AG20443 (cell line): ENCODE measurements around the gene REXO2.
A peak's percentile ranks its signal among the peaks of the same experiment; 100 is the strongest.

Experiments
- DNase-seq: peaks from one replicate; pipeline ENCODE4 v3.0.0; 2012; ENCODE audit warnings: low spot score, mixed read lengths

REXO2 gene

GRCh38 chr11:114439229-114440120, at the start of gene REXO2:
Gene REXO2, plus strand, starts transcription at chr11:114439467. Its CDS starts 62 bp downstream, at chr11:114439529.
- peak; percentile 98 for DNase-seq

GRCh38 chr11:114392735-114393667, 46.3 kb upstream of the REXO2 start:
- DNase-seq, result peak; percentile 30

- DNase-seq, result no peak
These were observed 43.5 kb upstream of the REXO2 start for GRCh38 chr11:114395736-114396135.

- DNase-seq, result no peak
These were observed 42.4 kb upstream of the REXO2 start for GRCh38 chr11:114396916-114397315.

GRCh38 chr11:114397349-114397982, 41.8 kb upstream of the REXO2 start:
- no peak for DNase-seq

GRCh38 chr11:114398303-114398920, 40.9 kb upstream of the REXO2 start:
- no peak for DNase-seq

- DNase-seq, result peak; percentile 54
These were observed 39.6 kb upstream of the REXO2 start for GRCh38 chr11:114399490-114400215.

- peak; percentile 98 for DNase-seq
These were observed 38.9 kb upstream of the REXO2 start, which contains the start of the genes C11orf71 and RBM7 for GRCh38 chr11:114400216-114400914. Gene C11orf71, minus strand, starts transcription at chr11:114400511. Its CDS starts 180 bp downstream, at chr11:114400331. Gene RBM7, plus strand, starts transcription at chr11:114400666. Its CDS starts 6 bp downstream, at chr11:114400672.

GRCh38 chr11:114400915-114401223, 38.4 kb upstream of the REXO2 start:
- no peak for DNase-seq

- DNase-seq, result no peak
These were observed 38.0 kb upstream of the REXO2 start for GRCh38 chr11:114401311-114401710.

GRCh38 chr11:114412946-114413345, 26.3 kb upstream of the REXO2 start:
- DNase-seq, result no peak

- DNase-seq, result no peak
These were observed 25.3 kb upstream of the REXO2 start for GRCh38 chr11:114413958-114414357.

- peak; percentile 21 for DNase-seq
These were observed 22.8 kb upstream of the REXO2 start for GRCh38 chr11:114416441-114416961.

- DNase-seq, result no peak
These were observed 13.0 kb upstream of the REXO2 start for GRCh38 chr11:114426280-114426679.

- no peak for DNase-seq
These were observed 9.0 kb upstream of the REXO2 start for GRCh38 chr11:114430290-114430689.

- DNase-seq, result no peak
These were observed 6.4 kb upstream of the REXO2 start for GRCh38 chr11:114432893-114433292.

GRCh38 chr11:114433376-114433775, 5.9 kb upstream of the REXO2 start:
- DNase-seq, result no peak

GRCh38 chr11:114438303-114438702, 964 bp upstream of the REXO2 start:
- no peak for DNase-seq

GRCh38 chr11:114440121-114440860, 1.0 kb downstream of the REXO2 start:
- DNase-seq, result peak; percentile 20
